ENCODE data around the gene TNFSF4. TPM values are rescaled to one million over a fixed set of nuclear protein-coding genes. Genes with fewer than 3 reads are reported as not detected.

TNFSF4 gene
- polyA plus RNA-seq, 1 donor from 2014 or later, result 1.0 TPM

GRCh38 chr1:173168941-173169340 lies 38.2 kb downstream of the TNFSF4 start:
- Histone ChIP-seq H3K27ac (ENCODE audit: low read length) (no peak overlapping the region), H3K36me3 (ENCODE audit: insufficient read depth, low read length) (no peaks in the 10 kb centered on the region), H3K4me3 (ENCODE audit: low read length) (no peak overlapping the region), H3K9me2 (ENCODE audit: insufficient read depth, low read length) (no peaks in the 10 kb centered on the region), H3K4me2 (ENCODE audit: low read length) (no peak overlapping the region), H2AFZ (ENCODE audit: low read depth, low read length) (no peak overlapping the region), H3K9me3 (ENCODE audit: low read length) (no peaks in the 10 kb centered on the region), H3K79me2 (replicated peaks; ENCODE audit: insufficient read depth, low read length) (no peaks in the 10 kb centered on the region), H3K9ac (ENCODE audit: low read length) (no peak overlapping the region), H3K27me3 (ENCODE audit: insufficient read depth, low read depth, low read length) (no peaks in the 10 kb centered on the region), H4K20me1 (ENCODE audit: insufficient read depth) (no peaks in the 10 kb centered on the region), H3F3A (ENCODE audit: insufficient read depth, low read length, poor library complexity, severe bottlenecking) (no peaks in the 10 kb centered on the region)
- TF ChIP-seq SMC3 (conservative IDR thresholded peaks at IDR 0.05; ENCODE audit: poor library complexity) (no peak), EZH2 (IDR thresholded peaks at IDR 0.05; ENCODE audit: borderline replicate concordance, insufficient read depth, low read length, poor library complexity, severe bottlenecking) (no peak), EP300 (conservative IDR thresholded peaks at IDR 0.05; ENCODE audit: poor library complexity, severe bottlenecking) (no peak), POLR2AphosphoS5 (IDR thresholded peaks at IDR 0.05) (no peak), REST (IDR thresholded peaks at IDR 0.05; ENCODE audit: borderline replicate concordance) (no peak), MXI1 (conservative IDR thresholded peaks at IDR 0.05; ENCODE audit: poor library complexity, severe bottlenecking) (no peak), RAD21 (conservative IDR thresholded peaks at IDR 0.05) (no peak), CTCF (IDR thresholded peaks at IDR 0.05; ENCODE audit: poor library complexity, severe bottlenecking) (no peak), TAF1 (IDR thresholded peaks at IDR 0.05; ENCODE audit: low read depth) (no peak)

GRCh38 chr1:173164686-173165085 lies 42.4 kb downstream of the TNFSF4 start:
- Histone ChIP-seq H3K27me3 (ENCODE audit: insufficient read depth, low read depth, low read length) (no peaks in the 10 kb centered on the region), H3K4me3 (ENCODE audit: low read length) (no peak overlapping the region), H3K9me2 (ENCODE audit: insufficient read depth, low read length) (no peaks in the 10 kb centered on the region), H3K36me3 (ENCODE audit: insufficient read depth, low read length) (no peaks in the 10 kb centered on the region), H3K9me3 (ENCODE audit: low read length) (no peaks in the 10 kb centered on the region), H3K79me2 (replicated peaks; ENCODE audit: insufficient read depth, low read length) (no peaks in the 10 kb centered on the region), H2AFZ (ENCODE audit: low read depth, low read length) (no peak overlapping the region), H3K9ac (ENCODE audit: low read length) (no peak overlapping the region), H3K4me2 (ENCODE audit: low read length) (no peak overlapping the region), H3K27ac (ENCODE audit: low read length) (no peak overlapping the region), H3F3A (ENCODE audit: insufficient read depth, low read length, poor library complexity, severe bottlenecking) (no peaks in the 10 kb centered on the region), H4K20me1 (ENCODE audit: insufficient read depth) (no peaks in the 10 kb centered on the region)
- no peak for TF ChIP-seq RAD21 (conservative IDR thresholded peaks at IDR 0.05)

- Histone ChIP-seq H3K9ac (ENCODE audit: low read length) (no peak overlapping the region), H3K36me3 (ENCODE audit: insufficient read depth, low read length) (no peaks in the 10 kb centered on the region), H3K4me2 (ENCODE audit: low read length) (no peak overlapping the region), H3K27me3 (ENCODE audit: insufficient read depth, low read depth, low read length) (no peaks in the 10 kb centered on the region), H3K27ac (ENCODE audit: low read length) (no peak overlapping the region), H3K9me2 (ENCODE audit: insufficient read depth, low read length) (no peaks in the 10 kb centered on the region), H3K4me3 (ENCODE audit: low read length) (no peak overlapping the region), H3F3A (ENCODE audit: insufficient read depth, low read length, poor library complexity, severe bottlenecking) (no peaks in the 10 kb centered on the region), H4K20me1 (ENCODE audit: insufficient read depth) (no peaks in the 10 kb centered on the region), H3K79me2 (replicated peaks; ENCODE audit: insufficient read depth, low read length) (no peaks in the 10 kb centered on the region), H3K9me3 (ENCODE audit: low read length) (no peaks in the 10 kb centered on the region), H2AFZ (ENCODE audit: low read depth, low read length) (no peak overlapping the region)
- TF ChIP-seq EP300 (conservative IDR thresholded peaks at IDR 0.05; ENCODE audit: poor library complexity, severe bottlenecking), result no peak
- no peak for TF ChIP-seq POLR2AphosphoS5 (IDR thresholded peaks at IDR 0.05)
- TF ChIP-seq EZH2 (IDR thresholded peaks at IDR 0.05; ENCODE audit: borderline replicate concordance, insufficient read depth, low read length, poor library complexity, severe bottlenecking), result no peak
Measured at GRCh38 chr1:173164178-173164577, 43.0 kb downstream of the TNFSF4 start.
